GM21717 (cell line): ENCODE data around the gene GNG11.

ENCODE experiments used
- ATAC-seq: cut with Tn5 transposase; IDR thresholded peaks from one replicate; pipeline ENCODE4 v1.9.1; 2021; ENCODE audit warnings: mild to moderate bottlenecking, moderate library complexity; ENCODE audit not compliant: unreplicated experiment

GNG11 gene

GRCh38 chr7:93945756-93946535 lies 24.4 kb downstream of the GNG11 start:
- no peak for ATAC-seq

GRCh38 chr7:93948106-93948505 lies 26.6 kb downstream of the GNG11 start:
- ATAC-seq, result no peak

- ATAC-seq, result no peak
These were observed 27.3 kb downstream of the GNG11 start for GRCh38 chr7:93948873-93949272.

- no peak for ATAC-seq
These were observed 27.9 kb downstream of the GNG11 start for GRCh38 chr7:93949423-93949822.

- peak; percentile 82 for ATAC-seq
These were observed 33.8 kb downstream of the GNG11 start for GRCh38 chr7:93955304-93955703.

- no peak for ATAC-seq
These were observed 36.2 kb downstream of the GNG11 start for GRCh38 chr7:93957767-93958166.

GRCh38 chr7:93958216-93958615 lies 36.7 kb downstream of the GNG11 start:
- no peak for ATAC-seq

- no peak for ATAC-seq
These were observed 37.1 kb downstream of the GNG11 start for GRCh38 chr7:93958651-93959050.

- no peak for ATAC-seq
These were observed 39.5 kb downstream of the GNG11 start for GRCh38 chr7:93960986-93961385.

GRCh38 chr7:93964262-93964661 lies 42.7 kb downstream of the GNG11 start:
- no peak for ATAC-seq

GRCh38 chr7:93964813-93965212 lies 43.3 kb downstream of the GNG11 start:
- ATAC-seq, result no peak

GRCh38 chr7:93968911-93969620 lies 47.5 kb downstream of the GNG11 start:
- ATAC-seq, result no peak

- ATAC-seq, result no peak
These were observed 50.6 kb downstream of the GNG11 start for GRCh38 chr7:93972029-93972725.

- ATAC-seq, result no peak
These were observed 51.6 kb downstream of the GNG11 start for GRCh38 chr7:93973134-93973533.

- no peak for ATAC-seq
These were observed 55.8 kb downstream of the GNG11 start for GRCh38 chr7:93977211-93977950.
